Astrocyte (in vitro differentiated cells and primary cell): ENCODE data around the gene AKNAD1. TPM values are rescaled to one million over a fixed set of nuclear protein-coding genes. Genes with fewer than 3 reads are reported as not detected.

Experiments used
- DNase-seq: peaks from one replicate; pipeline ENCODE4 v3.0.0-alpha.2; 2010; ENCODE audit warnings: low read depth
- FAIRE-seq: peaks from 2 replicates; lab custom pipeline; 2011; peaks lifted over from hg19 to GRCh38; lab: Jason Lieb, UNC
- H2AFZ ChIP-seq: 2 replicates; pipeline ENCODE4 v1.6.0; 2012; ENCODE audit warnings: low read depth, low read length, inconsistent platforms
- H3K27ac ChIP-seq: 2 replicates; pipeline ENCODE4 v1.5.1; 2011; ENCODE audit warnings: low read depth, low read length, inconsistent platforms
- H3K27me3 ChIP-seq: 2 replicates; pipeline ENCODE4 v1.6.0; 2011; ENCODE audit warnings: low read length, inconsistent platforms; ENCODE audit not compliant: insufficient read depth
- H3K36me3 ChIP-seq: 2 replicates; pipeline ENCODE4 v1.5.1; 2011; ENCODE audit warnings: low read length, inconsistent platforms; ENCODE audit not compliant: insufficient read depth
- H3K4me1 ChIP-seq: 2 replicates; pipeline ENCODE4 v1.5.1; 2011; ENCODE audit warnings: low read length, inconsistent platforms; ENCODE audit not compliant: insufficient read depth
- H3K4me2 ChIP-seq: 2 replicates; pipeline ENCODE4 v1.6.0; 2012; ENCODE audit warnings: low read length, inconsistent platforms
- H3K4me3 ChIP-seq: 2 replicates; pipeline ENCODE4 v1.5.1; 2011; ENCODE audit warnings: low read depth, mild to moderate bottlenecking, low read length, inconsistent platforms; ENCODE audit not compliant: insufficient read depth
- H3K79me2 ChIP-seq: 2 replicates; pipeline ENCODE4 v1.6.0; 2012; ENCODE audit warnings: mild to moderate bottlenecking, low read length, inconsistent platforms; ENCODE audit not compliant: insufficient read depth
- H3K9ac ChIP-seq: 2 replicates; pipeline ENCODE4 v1.6.0; 2012; ENCODE audit warnings: mild to moderate bottlenecking, low read length, inconsistent platforms
- H3K9me3 ChIP-seq: 2 replicates; pipeline ENCODE4 v1.5.1; 2012; ENCODE audit warnings: low read depth, mild to moderate bottlenecking, low read length, inconsistent platforms; ENCODE audit not compliant: insufficient read depth
- H4K20me1 ChIP-seq: 2 replicates; pipeline ENCODE4 v1.6.0; 2012; ENCODE audit warnings: low read length, inconsistent platforms; ENCODE audit not compliant: insufficient read depth
- H3K27ac Mint-ChIP-seq: one replicate; pipeline ENCODE4 v1.8.0; 2021; ENCODE audit warnings: mild to moderate bottlenecking, mixed read lengths; ENCODE audit not compliant: unreplicated experiment
- H3K27me3 Mint-ChIP-seq: one replicate; pipeline ENCODE4 v1.8.0; 2021; ENCODE audit warnings: low read depth, mixed read lengths; ENCODE audit not compliant: unreplicated experiment
- H3K36me3 Mint-ChIP-seq: one replicate; pipeline ENCODE4 v1.8.0; 2021; ENCODE audit warnings: low read depth, mixed read lengths; ENCODE audit not compliant: unreplicated experiment
- H3K4me1 Mint-ChIP-seq: one replicate; pipeline ENCODE4 v1.8.0; 2021; ENCODE audit warnings: low read depth, mixed read lengths; ENCODE audit not compliant: unreplicated experiment
- H3K4me3 Mint-ChIP-seq: one replicate; pipeline ENCODE4 v1.8.0; 2021; ENCODE audit warnings: mild to moderate bottlenecking, moderate library complexity, mixed read lengths; ENCODE audit not compliant: unreplicated experiment
- H3K9me3 Mint-ChIP-seq: one replicate; pipeline ENCODE4 v1.8.0; 2021; ENCODE audit warnings: mild to moderate bottlenecking, mixed read lengths; ENCODE audit not compliant: unreplicated experiment
- CTCF ChIP-seq: IDR thresholded peaks from 2 replicates; pipeline ENCODE4 v1.5.1; 2011; ENCODE audit warnings: low read depth, mild to moderate bottlenecking, inconsistent platforms, low read length, moderate library complexity; ENCODE audit not compliant: insufficient read depth
- EZH2 ChIP-seq: IDR thresholded peaks from 2 replicates; pipeline ENCODE4 v1.6.1; 2012; ENCODE audit warnings: mild to moderate bottlenecking, low read length, inconsistent platforms; ENCODE audit not compliant: insufficient read depth
- total RNA-seq: library from RNA; stranded (reverse); gene quantifications from 2 replicates; pipeline ENCODE4 v1.2.1, GENCODE V29; 2021

Gene AKNAD1
- total RNA-seq, 1 donor from 2014 or later: not detected

DNA sequence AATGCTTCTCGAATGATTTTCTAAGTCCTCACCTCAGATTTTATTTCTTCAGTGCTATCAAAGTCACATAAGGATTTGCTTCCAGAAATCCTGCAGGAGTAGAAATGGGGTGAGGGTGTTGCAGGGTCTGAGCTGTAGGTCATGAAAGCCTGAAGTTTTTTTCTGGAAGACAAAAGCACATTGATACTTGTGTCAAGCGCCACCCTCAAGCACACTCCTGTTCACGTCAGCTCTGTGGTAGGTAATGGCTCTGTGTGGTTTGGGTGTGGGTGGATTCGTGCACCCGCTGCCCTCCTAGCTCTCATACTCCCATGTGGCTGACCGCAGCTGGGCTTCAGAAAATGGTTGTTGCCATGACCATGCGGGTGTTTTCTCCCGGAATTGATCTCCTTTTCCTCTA is 39.9 kb downstream of the AKNAD1 start:
- Histone ChIP-seq H2AFZ (peak overlapping the region; percentile 31), H3K27me3 (no peaks in the 10 kb centered on the region), H3K9ac (peak overlapping the region; percentile 90), H4K20me1 (no peaks in the 10 kb centered on the region), H3K9me3 (no peaks in the 10 kb centered on the region), H3K4me3 (peak overlapping the region; percentile 59), H3K4me1 (peaks cover 32% of the 10 kb centered on the region), H3K79me2 (no peaks in the 10 kb centered on the region), H3K4me2 (peak overlapping the region; percentile 87), H3K36me3 (no peaks in the 10 kb centered on the region), H3K27ac (peak overlapping the region; percentile 98)
- DNase-seq: peak; percentile 98
- Mint-ChIP-seq H3K9me3 (peaks cover 9% of the 10 kb centered on the region), H3K27me3 (peaks cover 5% of the 10 kb centered on the region), H3K4me3 (no peak overlapping the region), H3K27ac (peak overlapping the region; percentile 98), H3K4me1 (peaks cover 20% of the 10 kb centered on the region), H3K36me3 (no peaks in the 10 kb centered on the region)
- TF ChIP-seq EZH2 (no peak), CTCF (no peak)
- FAIRE-seq: no peak

- Histone ChIP-seq H3K79me2 (no peaks in the 10 kb centered on the region), H3K9me3 (no peaks in the 10 kb centered on the region), H3K4me2 (peak overlapping the region; percentile 87), H3K4me3 (peak overlapping the region; percentile 59), H3K27me3 (no peaks in the 10 kb centered on the region), H4K20me1 (no peaks in the 10 kb centered on the region), H3K36me3 (no peaks in the 10 kb centered on the region), H3K4me1 (peaks cover 32% of the 10 kb centered on the region), H2AFZ (peak overlapping the region; percentile 31), H3K27ac (peak overlapping the region; percentile 98), H3K9ac (peak overlapping the region; percentile 90)
- peak overlapping the region; percentile 13 for H3K4me3 Mint-ChIP-seq
- H3K27ac Mint-ChIP-seq: peak overlapping the region; percentile 98
- H3K9me3 Mint-ChIP-seq: peaks cover 5% of the 10 kb centered on the region
- FAIRE-seq (peak; percentile 90), DNase-seq (peak; percentile 91)
- H3K36me3 Mint-ChIP-seq: peaks cover 4% of the 10 kb centered on the region
- H3K4me1 Mint-ChIP-seq: peaks cover 20% of the 10 kb centered on the region
- H3K27me3 Mint-ChIP-seq: no peaks in the 10 kb centered on the region
- TF ChIP-seq CTCF (no peak), EZH2 (no peak)
Measured at GRCh38 chr1:108816049-108816893, 40.6 kb downstream of the AKNAD1 start.

- Histone ChIP-seq H2AFZ (no peak overlapping the region), H3K9me3 (no peaks in the 10 kb centered on the region), H3K4me1 (peaks cover 32% of the 10 kb centered on the region), H3K27ac (peak overlapping the region; percentile 98), H3K27me3 (no peaks in the 10 kb centered on the region), H3K4me3 (no peak overlapping the region), H3K36me3 (no peaks in the 10 kb centered on the region), H3K4me2 (peak overlapping the region; percentile 15), H3K9ac (peak overlapping the region; percentile 90), H4K20me1 (no peaks in the 10 kb centered on the region), H3K79me2 (no peaks in the 10 kb centered on the region)
- no peak for FAIRE-seq
- peaks cover 20% of the 10 kb centered on the region for H3K4me1 Mint-ChIP-seq
- no peaks in the 10 kb centered on the region for H3K27me3 Mint-ChIP-seq
- peaks cover 5% of the 10 kb centered on the region for H3K9me3 Mint-ChIP-seq
- TF ChIP-seq CTCF (no peak), EZH2 (no peak)
- peaks cover 4% of the 10 kb centered on the region for H3K36me3 Mint-ChIP-seq
- no peak overlapping the region for H3K4me3 Mint-ChIP-seq
- no peak for DNase-seq
- peak overlapping the region; percentile 98 for H3K27ac Mint-ChIP-seq
Measured at GRCh38 chr1:108815566-108815965, 41.3 kb downstream of the AKNAD1 start.
